ENCODE data around the gene PDC.

PDC gene

DNA sequence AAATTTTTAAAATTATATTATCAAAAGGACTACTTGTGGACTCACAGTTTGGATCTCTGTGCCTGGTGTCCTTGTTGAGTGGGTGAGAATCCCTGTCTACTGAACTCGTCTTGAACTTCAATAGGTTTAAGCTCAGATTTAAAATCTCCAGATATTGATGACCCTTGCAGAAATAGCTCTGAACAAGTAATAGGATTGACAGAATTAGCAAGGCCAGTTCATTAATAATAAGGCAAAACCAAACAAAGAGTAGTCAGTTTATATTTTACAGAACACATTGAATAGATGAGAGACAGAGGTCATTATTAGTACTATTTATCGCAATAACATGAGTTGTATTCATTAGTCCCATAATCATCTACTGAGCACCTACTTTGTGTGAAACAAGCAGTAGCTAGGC lies at the start of gene PDC:
Gene PDC (minus strand): TSS at position 101 of the 400 bp plus-strand sequence. CDS start 11,655 bp downstream, outside the sequence.
- DNase-seq (ENCODE audit: low read depth), result no peak
- no peak within 1 kb of the TSS for H3K4me3 ChIP-seq (ENCODE audit: low read depth, low read length)
- TF ChIP-seq, protein P1, sequence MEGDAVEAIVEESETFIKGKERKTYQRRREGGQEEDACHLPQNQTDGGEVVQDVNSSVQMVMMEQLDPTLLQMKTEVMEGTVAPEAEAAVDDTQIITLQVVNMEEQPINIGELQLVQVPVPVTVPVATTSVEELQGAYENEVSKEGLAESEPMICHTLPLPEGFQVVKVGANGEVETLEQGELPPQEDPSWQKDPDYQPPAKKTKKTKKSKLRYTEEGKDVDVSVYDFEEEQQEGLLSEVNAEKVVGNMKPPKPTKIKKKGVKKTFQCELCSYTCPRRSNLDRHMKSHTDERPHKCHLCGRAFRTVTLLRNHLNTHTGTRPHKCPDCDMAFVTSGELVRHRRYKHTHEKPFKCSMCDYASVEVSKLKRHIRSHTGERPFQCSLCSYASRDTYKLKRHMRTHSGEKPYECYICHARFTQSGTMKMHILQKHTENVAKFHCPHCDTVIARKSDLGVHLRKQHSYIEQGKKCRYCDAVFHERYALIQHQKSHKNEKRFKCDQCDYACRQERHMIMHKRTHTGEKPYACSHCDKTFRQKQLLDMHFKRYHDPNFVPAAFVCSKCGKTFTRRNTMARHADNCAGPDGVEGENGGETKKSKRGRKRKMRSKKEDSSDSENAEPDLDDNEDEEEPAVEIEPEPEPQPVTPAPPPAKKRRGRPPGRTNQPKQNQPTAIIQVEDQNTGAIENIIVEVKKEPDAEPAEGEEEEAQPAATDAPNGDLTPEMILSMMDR (IDR thresholded peaks at IDR 0.05; ENCODE audit: low read depth, low read length, missing control alignments), result no peak

DNA sequence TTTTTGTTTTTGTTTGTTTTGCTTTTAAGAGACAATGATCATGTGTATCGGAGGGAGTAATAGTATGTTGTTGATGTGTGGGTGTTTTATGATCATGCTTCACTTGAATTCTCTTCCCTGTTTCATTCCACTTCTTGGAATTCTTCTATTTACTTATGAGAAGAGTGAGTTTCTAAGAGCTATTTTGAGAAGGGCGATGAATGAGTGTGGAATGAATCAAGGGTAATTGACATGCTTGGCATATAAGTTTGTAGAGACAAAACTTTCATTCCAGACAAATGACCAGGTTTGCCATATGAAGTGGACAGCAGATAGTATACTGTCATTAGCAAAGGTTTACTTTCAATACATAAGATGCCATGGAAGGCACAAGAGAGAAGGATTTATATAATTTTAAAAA lies 42.3 kb upstream of the PDC start:
- TF ChIP-seq, protein P1 (IDR thresholded peaks at IDR 0.05; ENCODE audit: low read depth, low read length, missing control alignments), result no peak
- H3K4me3 ChIP-seq (ENCODE audit: low read depth, low read length), result no peak overlapping the region
- no peak for DNase-seq (ENCODE audit: low read depth)

DNA sequence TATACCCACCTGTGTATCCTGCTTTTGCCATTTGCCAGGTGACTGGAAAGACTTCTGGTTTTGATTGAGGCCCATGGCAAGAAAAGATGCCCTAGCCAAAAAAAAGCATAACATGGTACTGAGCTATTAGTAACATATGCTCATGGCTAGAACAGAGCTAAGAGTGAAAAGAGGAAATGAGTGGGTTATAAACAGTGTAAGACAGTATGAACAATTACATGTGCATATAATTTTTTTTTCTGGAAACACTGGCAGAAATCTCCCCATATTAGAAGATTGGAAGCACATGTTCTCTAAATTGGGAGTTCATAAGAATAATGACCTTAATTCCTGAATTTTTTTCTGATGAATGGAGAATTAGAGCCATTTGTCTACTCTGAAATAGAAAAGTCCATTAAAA lies 41.2 kb upstream of the PDC start:
- TF ChIP-seq, protein P1 (IDR thresholded peaks at IDR 0.05; ENCODE audit: low read depth, low read length, missing control alignments), result no peak
- H3K4me3 ChIP-seq (ENCODE audit: low read depth, low read length), result no peak overlapping the region
- no peak for DNase-seq (ENCODE audit: low read depth)

DNA sequence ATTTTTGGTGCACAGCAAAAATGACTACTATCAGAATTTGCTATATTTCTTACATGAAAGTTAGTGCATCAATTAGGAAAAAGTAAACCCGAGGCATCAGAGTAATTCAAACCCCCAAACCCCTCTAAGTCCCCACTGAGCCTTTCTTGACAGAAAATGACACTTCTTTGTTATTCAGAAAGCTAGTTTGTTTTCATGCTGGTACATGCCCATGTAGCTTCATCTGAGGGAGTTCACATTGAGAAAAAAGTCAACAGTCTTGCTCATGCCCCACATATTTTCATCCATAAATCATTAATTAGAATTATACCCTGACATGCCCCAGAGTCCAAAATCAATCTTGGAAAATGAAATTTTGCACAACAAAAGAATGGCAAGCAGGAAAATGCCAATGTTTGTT lies 39.9 kb upstream of the PDC start:
- no peak for DNase-seq (ENCODE audit: low read depth)
- no peak overlapping the region for H3K4me3 ChIP-seq (ENCODE audit: low read depth, low read length)
- TF ChIP-seq, protein P1 (IDR thresholded peaks at IDR 0.05; ENCODE audit: low read depth, low read length, missing control alignments), result no peak

DNA sequence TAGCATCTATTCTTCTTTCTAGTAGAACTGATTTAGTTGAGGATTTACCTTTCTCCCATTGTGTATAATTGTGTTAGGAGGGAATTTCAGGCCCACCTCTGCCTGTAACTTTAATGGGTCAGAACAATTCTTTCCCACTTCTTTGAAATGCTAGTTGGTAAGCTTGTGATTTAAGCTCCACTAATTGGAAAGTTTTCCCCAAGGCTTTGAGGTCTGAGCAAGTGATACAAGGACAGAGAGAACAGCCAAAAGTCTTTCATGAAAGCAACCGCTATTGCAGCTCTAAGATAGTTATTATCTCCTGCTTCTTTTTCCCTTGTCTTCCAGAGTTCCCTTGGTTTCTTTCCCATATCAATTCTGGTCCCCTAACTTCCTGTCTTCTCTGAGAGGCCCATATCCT lies 38.7 kb upstream of the PDC start:
- TF ChIP-seq, protein P1 (IDR thresholded peaks at IDR 0.05; ENCODE audit: low read depth, low read length, missing control alignments), result no peak
- DNase-seq (ENCODE audit: low read depth), result no peak
- H3K4me3 ChIP-seq (ENCODE audit: low read depth, low read length), result no peak overlapping the region

DNA sequence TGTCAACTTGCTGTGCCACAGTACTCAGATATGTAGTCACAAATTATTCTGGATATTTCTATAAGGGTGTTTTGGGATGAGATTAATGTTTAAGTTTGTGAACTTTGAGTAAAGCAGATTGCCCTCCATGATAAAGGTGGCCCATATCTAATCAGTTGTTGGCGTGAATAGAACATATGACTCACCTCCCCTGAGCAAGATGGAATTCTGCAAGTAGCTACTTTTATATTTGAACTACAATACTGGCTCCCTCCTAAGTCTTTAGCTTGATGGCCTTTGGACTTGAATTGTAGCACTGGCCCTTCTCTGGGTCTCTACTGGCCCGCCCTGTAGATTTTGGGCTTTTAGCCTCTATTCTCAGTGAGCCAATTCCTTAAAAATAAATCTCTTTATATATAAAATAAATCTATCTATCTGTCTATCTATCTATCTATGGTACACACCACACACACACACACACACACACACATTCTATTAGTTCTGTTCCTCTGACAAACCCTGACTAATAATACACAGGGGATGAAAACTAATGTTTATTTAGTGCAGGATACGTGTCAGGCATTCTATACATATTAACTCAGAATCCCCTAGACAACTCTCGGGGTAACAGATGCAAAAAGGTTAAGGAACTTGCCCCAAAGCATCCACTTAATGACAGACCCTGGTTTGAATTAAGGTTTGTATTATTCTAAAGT lies 37.9 kb upstream of the PDC start:
- no peak for DNase-seq (ENCODE audit: low read depth)
- no peak overlapping the region for H3K4me3 ChIP-seq (ENCODE audit: low read depth, low read length)
- TF ChIP-seq, protein P1 (IDR thresholded peaks at IDR 0.05; ENCODE audit: low read depth, low read length, missing control alignments), result no peak

DNA sequence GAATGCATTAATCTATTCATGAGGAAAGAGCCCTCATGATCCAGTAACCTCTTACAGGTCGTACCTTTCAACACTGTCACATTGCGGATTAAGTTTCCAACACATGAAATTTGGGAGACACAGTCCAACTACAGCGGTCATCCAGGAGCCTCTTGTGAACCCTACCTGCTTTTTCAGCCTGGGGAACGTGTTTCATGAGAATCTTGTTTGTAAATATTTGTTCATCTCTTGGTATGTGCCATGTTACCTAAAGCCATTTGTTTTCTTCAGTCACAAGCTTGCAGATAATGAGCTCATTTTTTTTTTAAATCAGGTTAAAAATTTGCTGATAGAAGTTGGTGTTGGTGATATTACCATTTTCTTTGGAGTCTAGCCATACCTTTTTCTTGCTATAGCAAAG lies 37.2 kb upstream of the PDC start:
- no peak for DNase-seq (ENCODE audit: low read depth)
- TF ChIP-seq, protein P1 (IDR thresholded peaks at IDR 0.05; ENCODE audit: low read depth, low read length, missing control alignments), result no peak
- no peak overlapping the region for H3K4me3 ChIP-seq (ENCODE audit: low read depth, low read length)
